ENCODE results near the gene ZNF730. TPM values are rescaled to one million over a fixed set of nuclear protein-coding genes. Genes with fewer than 3 reads are reported as not detected.
A peak's percentile ranks its signal among the peaks of the same experiment; 100 is the strongest.

ZNF730 gene
- total RNA-seq (2014; rRNA removed): 0.86 and 1.2 TPM in 2 replicates
- percentile 39 among the genes with signal in this experiment for Bru-seq, nascent RNA
- percentile 43 among the genes with signal in this experiment for BruChase-seq, experiment 1, labeled RNA remaining after a 6-hour chase
- percentile 42 among the genes with signal in this experiment for BruChase-seq, experiment 2, labeled RNA remaining after a 2-hour chase
- long read RNA-seq, partial matches to known transcripts: 0 of 3 reads
- long read RNA-seq, other reads (novel, unspliced or antisense): 3 of 3 reads

DNA sequence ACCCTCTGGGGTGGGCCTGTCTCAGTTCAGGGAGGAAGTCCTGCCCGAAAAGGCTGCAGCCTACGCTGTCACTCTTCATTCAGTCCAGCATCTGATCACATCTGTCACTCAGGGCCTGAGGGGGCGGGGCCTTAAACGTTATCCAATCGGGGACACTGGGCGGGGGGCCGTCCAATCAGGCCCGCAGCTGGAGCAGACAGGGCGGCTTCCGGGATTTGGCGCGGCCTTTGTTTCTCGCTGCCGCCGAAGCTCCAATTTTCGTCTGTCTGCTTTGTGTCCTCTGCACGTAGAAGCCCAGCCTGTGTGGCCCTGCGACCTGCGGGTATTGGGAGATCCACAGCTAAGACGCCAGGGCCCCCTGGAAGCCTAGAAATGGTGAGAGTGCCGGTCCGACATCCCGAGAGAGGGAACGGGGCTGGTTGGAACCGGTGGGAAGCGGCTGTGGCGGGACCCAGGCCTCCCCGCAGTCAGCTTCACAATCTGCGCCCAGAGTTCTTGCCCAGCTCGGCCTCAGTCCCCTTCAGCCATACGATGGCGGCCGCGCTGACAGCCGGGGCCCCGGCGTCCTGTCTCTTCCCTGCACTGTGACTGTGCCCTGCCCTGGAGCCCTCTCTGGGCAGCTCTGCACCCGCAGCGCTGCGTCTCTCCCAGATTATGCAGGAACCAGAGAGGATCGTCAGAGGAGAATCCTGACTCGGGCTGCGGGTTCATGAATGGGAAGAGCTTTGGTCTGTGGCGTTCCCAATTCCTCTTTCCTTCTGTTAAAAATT lies at the start of gene ZNF730:
Gene ZNF730 (plus strand): TSS at position 224 of the 770 bp plus-strand sequence. CDS start 149 bp downstream, at position 373.
- Histone ChIP-seq H3K27me3 (ENCODE audit: low read length) (no peaks in the 10 kb centered on the region), H2AFZ (ENCODE audit: low read length) (peak within 1 kb of the TSS; percentile 84), H3K4me1 (ENCODE audit: insufficient read depth, low read length) (no peaks in the 10 kb centered on the region), H3F3A (ENCODE audit: low read length, unreplicated experiment) (no peaks in the 10 kb centered on the region), H3K9me3 (ENCODE audit: low read length) (peaks cover 9% of the 10 kb centered on the region), H3K4me3 (ENCODE audit: low read length) (peak within 1 kb of the TSS; percentile 75), H3K36me3 (ENCODE audit: low read depth, low read length) (0 out of 2 replicates have a peak, but pooled peaks cover 7% of the 10 kb centered on the region), H3K4me2 (ENCODE audit: low read length) (peak within 1 kb of the TSS; percentile 79), H3K27ac (ENCODE audit: low read length) (no peak within 1 kb of the TSS), H4K20me1 (ENCODE audit: low read length) (no peaks in the 10 kb centered on the region), H3K9me2 (replicated peaks; ENCODE audit: low read length) (no peaks in the 10 kb centered on the region), H3K79me2 (ENCODE audit: low read length) (peaks cover 6% of the 10 kb centered on the region; the same call in 1 of the 2 replicates), H3K9ac (ENCODE audit: low read length) (peak within 1 kb of the TSS; percentile 59)
- ChIA-PET CTCF (no interaction called here), POLR2A (ENCODE audit: unreplicated experiment) (interaction anchor here (0.7 kb wide), 1 partner anchor 262 kb away, joined by 7 read pairs; no protein-coding TSS in a partner anchor)
- intact Hi-C loops (cut with micrococcal nuclease): no loop called here
- TSS peak; percentile 65 for BruUV-seq (replicated peaks)
- peak; percentile 95 for ATAC-seq
- TF ChIP-seq, protein P1, sequence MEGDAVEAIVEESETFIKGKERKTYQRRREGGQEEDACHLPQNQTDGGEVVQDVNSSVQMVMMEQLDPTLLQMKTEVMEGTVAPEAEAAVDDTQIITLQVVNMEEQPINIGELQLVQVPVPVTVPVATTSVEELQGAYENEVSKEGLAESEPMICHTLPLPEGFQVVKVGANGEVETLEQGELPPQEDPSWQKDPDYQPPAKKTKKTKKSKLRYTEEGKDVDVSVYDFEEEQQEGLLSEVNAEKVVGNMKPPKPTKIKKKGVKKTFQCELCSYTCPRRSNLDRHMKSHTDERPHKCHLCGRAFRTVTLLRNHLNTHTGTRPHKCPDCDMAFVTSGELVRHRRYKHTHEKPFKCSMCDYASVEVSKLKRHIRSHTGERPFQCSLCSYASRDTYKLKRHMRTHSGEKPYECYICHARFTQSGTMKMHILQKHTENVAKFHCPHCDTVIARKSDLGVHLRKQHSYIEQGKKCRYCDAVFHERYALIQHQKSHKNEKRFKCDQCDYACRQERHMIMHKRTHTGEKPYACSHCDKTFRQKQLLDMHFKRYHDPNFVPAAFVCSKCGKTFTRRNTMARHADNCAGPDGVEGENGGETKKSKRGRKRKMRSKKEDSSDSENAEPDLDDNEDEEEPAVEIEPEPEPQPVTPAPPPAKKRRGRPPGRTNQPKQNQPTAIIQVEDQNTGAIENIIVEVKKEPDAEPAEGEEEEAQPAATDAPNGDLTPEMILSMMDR (conservative IDR thresholded peaks at IDR 0.05; ENCODE audit: low read depth, low read length): no peak
- TF ChIP-seq EZH2 (IDR thresholded peaks at IDR 0.05; ENCODE audit: low read length, unreplicated experiment) (no peak), EZH2phosphoT487 (IDR thresholded peaks at IDR 0.05; ENCODE audit: borderline replicate concordance, low read length) (no peak)
- peak; percentile 71 for DNase-seq

DNA sequence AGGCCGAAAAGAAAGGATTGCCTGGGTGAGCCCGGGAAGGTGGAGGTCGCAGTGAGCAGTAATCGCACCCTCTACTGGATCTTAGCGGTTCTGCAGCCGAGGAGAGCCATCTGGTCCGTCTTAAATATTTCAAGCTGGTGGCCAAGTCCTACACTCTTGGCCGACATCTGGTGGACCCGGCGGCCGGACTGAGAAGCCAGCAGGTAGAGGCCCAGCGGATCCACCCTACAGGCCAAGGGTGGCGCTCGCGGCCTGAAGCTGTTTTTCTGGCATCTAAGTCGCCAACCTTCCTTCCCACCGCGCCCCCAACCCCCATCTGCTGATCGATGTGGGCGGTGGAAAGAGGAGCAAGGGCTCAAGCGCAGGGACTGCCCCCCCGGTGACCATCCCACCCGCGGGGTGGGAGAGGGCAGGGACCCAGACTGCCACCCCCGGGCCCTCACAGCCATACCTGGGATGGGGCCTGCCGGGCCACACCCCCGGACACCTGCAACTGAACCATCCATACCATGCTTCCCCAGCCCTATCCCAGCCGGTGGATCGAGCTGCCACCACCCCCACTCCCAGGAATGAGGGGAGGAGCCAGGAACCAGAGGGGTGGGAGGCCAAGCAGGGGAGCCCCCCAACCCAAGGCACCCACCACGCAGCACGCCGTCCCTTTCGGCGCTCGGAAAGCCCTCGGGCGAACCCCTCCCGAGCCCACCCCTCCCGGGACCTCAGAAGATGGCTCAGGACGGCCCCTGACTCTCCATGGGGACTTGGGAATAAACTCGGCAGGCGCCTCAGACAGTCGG lies 46.3 kb upstream of the ZNF730 start:
- Histone ChIP-seq H3K27ac (ENCODE audit: low read length) (no peak overlapping the region), H3K9me3 (ENCODE audit: low read length) (peaks cover 11% of the 10 kb centered on the region; the same call in 1 of the 2 replicates), H3K9me2 (replicated peaks; ENCODE audit: low read length) (no peaks in the 10 kb centered on the region), H3F3A (ENCODE audit: low read length, unreplicated experiment) (no peaks in the 10 kb centered on the region), H4K20me1 (ENCODE audit: low read length) (no peaks in the 10 kb centered on the region), H3K9ac (ENCODE audit: low read length) (no peak overlapping the region), H2AFZ (ENCODE audit: low read length) (no peak overlapping the region), H3K4me3 (ENCODE audit: low read length) (no peak overlapping the region), H3K36me3 (ENCODE audit: low read depth, low read length) (no peaks in the 10 kb centered on the region), H3K79me2 (ENCODE audit: low read length) (no peaks in the 10 kb centered on the region), H3K4me2 (ENCODE audit: low read length) (no peak overlapping the region), H3K4me1 (ENCODE audit: insufficient read depth, low read length) (no peaks in the 10 kb centered on the region), H3K27me3 (ENCODE audit: low read length) (no peaks in the 10 kb centered on the region)
- POLR2A ChIA-PET (ENCODE audit: unreplicated experiment): no interaction called here
- TF ChIP-seq EZH2 (IDR thresholded peaks at IDR 0.05; ENCODE audit: low read length, unreplicated experiment): no peak
- TF ChIP-seq, protein P1 (conservative IDR thresholded peaks at IDR 0.05; ENCODE audit: low read depth, low read length): peak; percentile 15; the same call in 1 of the 2 replicates
- no peak for TF ChIP-seq EZH2phosphoT487 (IDR thresholded peaks at IDR 0.05; ENCODE audit: borderline replicate concordance, low read length)
- ATAC-seq (no peak), DNase-seq (no peak)
- CTCF ChIA-PET: no interaction called here
- intact Hi-C loops (cut with micrococcal nuclease): no loop called here
- no TSS peak for BruUV-seq (replicated peaks)

All from PC-3 (cell line).